Activated B cell treated with CpG ODN at 0.5 μM for 24 hours (primary cell): ENCODE results near the gene PLEKHG4B. TPM values are rescaled to one million over a fixed set of nuclear protein-coding genes. Genes with fewer than 3 reads are reported as not detected.

Source experiments
- ATAC-seq: fragments of 200-7000 bp; cut with Tn5 transposase; one replicate; pipeline ENCODE4 v1.10.0; 2021; ENCODE audit warnings: low read depth, mild to moderate bottlenecking, moderate library complexity
- CTCF ChIA-PET: fragments of 350-600 bp; sonication (Branson Sonifier 250); formaldehyde crosslinking; loops from one replicate; lab custom pipeline; 2021; ENCODE audit warnings: antibody characterized with exemption; lab: Charles Lee
- POLR2A ChIA-PET: fragments of 350-600 bp; sonication (Branson Sonifier 250); formaldehyde crosslinking; loops from one replicate; lab custom pipeline; 2021; ENCODE audit warnings: antibody characterized with exemption; lab: Charles Lee
- DNase-seq: peaks from one replicate; pipeline ENCODE4 v3.0.0; 2022
- H3K27ac Mint-ChIP-seq: one replicate; pipeline ENCODE4 v1.8.0; 2020; ENCODE audit warnings: mixed read lengths
- H3K27me3 Mint-ChIP-seq: one replicate; pipeline ENCODE4 v1.8.0; 2021; ENCODE audit warnings: mixed read lengths
- H3K36me3 Mint-ChIP-seq: one replicate; pipeline ENCODE4 v1.8.0; 2021; ENCODE audit warnings: low read depth, mixed read lengths
- H3K4me1 Mint-ChIP-seq: one replicate; pipeline ENCODE4 v1.8.0; 2021; ENCODE audit warnings: mixed read lengths
- H3K4me3 Mint-ChIP-seq: one replicate; pipeline ENCODE4 v1.8.0; 2020; ENCODE audit warnings: mild to moderate bottlenecking, mixed read lengths
- H3K9me3 Mint-ChIP-seq: one replicate; pipeline ENCODE4 v1.8.0; 2020; ENCODE audit warnings: mixed read lengths
- intact Hi-C: fragments of 100-400 bp; cut with micrococcal nuclease; formaldehyde crosslinking; loops from one replicate; pipeline ENCODE4 v1.15.1; 2024
- total RNA-seq: library from RNA; stranded (reverse); gene quantifications from 2 replicates; pipeline ENCODE4 v1.2.3, GENCODE V29; 2022
- TF ChIP-seq, protein P1 (sequence below): fragments of 200-600 bp; IDR thresholded peaks from one replicate; pipeline ENCODE4 v1.8.0; 2022; ENCODE audit warnings: antibody characterized with exemption, mild to moderate bottlenecking

Gene PLEKHG4B
- total RNA-seq, 1 donor from 2014 or later: not detected

DNA sequence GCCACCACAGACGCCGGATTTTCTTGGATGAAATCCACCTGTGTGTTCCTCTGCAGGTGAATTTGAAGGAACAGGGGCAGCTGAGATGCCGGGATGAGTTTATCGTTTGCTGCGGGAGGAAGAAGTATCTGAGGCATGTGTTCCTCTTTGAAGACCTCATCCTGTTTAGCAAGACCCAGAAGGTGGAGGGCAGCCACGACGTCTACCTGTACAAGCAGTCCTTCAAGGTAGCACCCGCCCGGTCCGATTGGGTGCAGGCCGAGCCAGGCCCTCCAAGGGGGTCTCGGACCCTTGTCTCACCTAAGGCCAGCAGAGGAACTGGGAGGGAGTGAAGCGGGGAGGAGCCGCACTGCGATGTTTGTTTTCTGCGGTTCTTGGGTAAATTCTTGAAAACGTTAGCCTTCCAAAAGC is 80.9 kb downstream of the PLEKHG4B start:
- intact Hi-C loops: no loop called here
- Mint-ChIP-seq H3K27ac (no peak overlapping the region), H3K36me3 (no peaks in the 10 kb centered on the region), H3K4me3 (no peak overlapping the region), H3K4me1 (no peaks in the 10 kb centered on the region), H3K27me3 (peaks cover 4% of the 10 kb centered on the region), H3K9me3 (no peaks in the 10 kb centered on the region)
- CTCF ChIA-PET: no interaction called here
- POLR2A ChIA-PET: no interaction called here
- ATAC-seq: no peak
- no peak for DNase-seq
- TF ChIP-seq, protein P1, sequence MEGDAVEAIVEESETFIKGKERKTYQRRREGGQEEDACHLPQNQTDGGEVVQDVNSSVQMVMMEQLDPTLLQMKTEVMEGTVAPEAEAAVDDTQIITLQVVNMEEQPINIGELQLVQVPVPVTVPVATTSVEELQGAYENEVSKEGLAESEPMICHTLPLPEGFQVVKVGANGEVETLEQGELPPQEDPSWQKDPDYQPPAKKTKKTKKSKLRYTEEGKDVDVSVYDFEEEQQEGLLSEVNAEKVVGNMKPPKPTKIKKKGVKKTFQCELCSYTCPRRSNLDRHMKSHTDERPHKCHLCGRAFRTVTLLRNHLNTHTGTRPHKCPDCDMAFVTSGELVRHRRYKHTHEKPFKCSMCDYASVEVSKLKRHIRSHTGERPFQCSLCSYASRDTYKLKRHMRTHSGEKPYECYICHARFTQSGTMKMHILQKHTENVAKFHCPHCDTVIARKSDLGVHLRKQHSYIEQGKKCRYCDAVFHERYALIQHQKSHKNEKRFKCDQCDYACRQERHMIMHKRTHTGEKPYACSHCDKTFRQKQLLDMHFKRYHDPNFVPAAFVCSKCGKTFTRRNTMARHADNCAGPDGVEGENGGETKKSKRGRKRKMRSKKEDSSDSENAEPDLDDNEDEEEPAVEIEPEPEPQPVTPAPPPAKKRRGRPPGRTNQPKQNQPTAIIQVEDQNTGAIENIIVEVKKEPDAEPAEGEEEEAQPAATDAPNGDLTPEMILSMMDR: no peak

GRCh38 chr5:173392-174290 is 81.7 kb downstream of the PLEKHG4B start:
- no peak for DNase-seq
- TF ChIP-seq, protein P1: no peak
- Mint-ChIP-seq H3K9me3 (no peaks in the 10 kb centered on the region), H3K4me1 (no peaks in the 10 kb centered on the region), H3K27me3 (peaks cover 4% of the 10 kb centered on the region), H3K27ac (no peak overlapping the region), H3K36me3 (no peaks in the 10 kb centered on the region), H3K4me3 (no peak overlapping the region)
- POLR2A ChIA-PET: no interaction called here
- CTCF ChIA-PET: no interaction called here
- intact Hi-C loops: no loop called here
- no peak for ATAC-seq

DNA sequence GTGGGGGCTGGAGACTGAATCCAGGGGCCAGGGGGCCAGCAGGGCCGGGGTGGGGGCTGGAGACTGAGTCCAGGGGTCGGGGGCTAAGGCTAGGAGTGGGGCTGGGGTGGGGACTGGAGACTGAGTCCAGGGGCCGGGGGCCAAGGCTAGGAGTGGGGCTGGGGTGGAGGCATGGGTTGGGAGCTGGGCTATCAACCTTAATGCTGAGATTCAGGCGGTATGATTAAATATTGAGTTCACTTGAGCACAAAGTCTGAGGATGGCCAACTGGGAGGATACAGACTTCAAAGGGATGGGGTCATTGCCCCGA is 82.3 kb downstream of the PLEKHG4B start:
- ATAC-seq (no peak), DNase-seq (no peak)
- TF ChIP-seq, protein P1: no peak
- ChIA-PET POLR2A (no interaction called here), CTCF (no interaction called here)
- no peak overlapping the region for H3K27ac Mint-ChIP-seq
- no peaks in the 10 kb centered on the region for H3K4me1 Mint-ChIP-seq
- no peaks in the 10 kb centered on the region for H3K36me3 Mint-ChIP-seq
- intact Hi-C loops: no loop called here
- peaks cover 4% of the 10 kb centered on the region for H3K27me3 Mint-ChIP-seq
- H3K4me3 Mint-ChIP-seq: no peak overlapping the region
- no peaks in the 10 kb centered on the region for H3K9me3 Mint-ChIP-seq

DNA sequence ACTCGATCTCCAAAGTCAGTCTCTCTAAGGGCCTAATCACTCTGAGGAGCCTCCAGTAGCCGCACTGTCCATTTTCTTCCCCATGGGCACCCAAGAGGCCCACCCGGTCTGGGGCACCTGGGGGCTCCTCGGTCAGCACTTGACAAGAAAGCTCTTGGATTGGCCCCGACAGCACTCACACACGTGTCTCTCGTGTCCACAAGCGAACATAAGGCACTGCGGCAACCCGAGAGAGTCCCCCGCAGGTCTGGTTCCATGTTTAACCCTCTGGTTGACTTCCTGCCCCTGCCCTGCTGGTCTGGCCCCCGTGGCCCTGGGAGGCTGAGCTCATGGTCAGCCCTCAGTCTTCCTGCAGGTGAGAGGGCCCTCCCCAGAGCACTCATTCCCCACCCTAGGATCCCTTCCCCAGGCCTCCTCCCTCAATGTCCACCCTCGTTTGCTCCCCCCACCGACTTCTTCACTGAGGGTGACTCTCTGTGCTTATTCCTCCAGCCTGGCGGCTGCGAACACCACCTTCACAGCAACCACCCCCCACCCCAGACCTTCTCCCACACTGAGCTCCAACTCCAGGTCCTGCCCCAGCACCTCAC is 83.0 kb downstream of the PLEKHG4B start:
- H3K4me1 Mint-ChIP-seq: no peaks in the 10 kb centered on the region
- DNase-seq (no peak), ATAC-seq (no peak)
- no peak overlapping the region for H3K27ac Mint-ChIP-seq
- peaks cover 4% of the 10 kb centered on the region for H3K27me3 Mint-ChIP-seq
- H3K4me3 Mint-ChIP-seq: no peak overlapping the region
- ChIA-PET POLR2A (no interaction called here), CTCF (no interaction called here)
- TF ChIP-seq, protein P1: no peak
- H3K9me3 Mint-ChIP-seq: no peaks in the 10 kb centered on the region
- no peaks in the 10 kb centered on the region for H3K36me3 Mint-ChIP-seq
- intact Hi-C loops: no loop called here

DNA sequence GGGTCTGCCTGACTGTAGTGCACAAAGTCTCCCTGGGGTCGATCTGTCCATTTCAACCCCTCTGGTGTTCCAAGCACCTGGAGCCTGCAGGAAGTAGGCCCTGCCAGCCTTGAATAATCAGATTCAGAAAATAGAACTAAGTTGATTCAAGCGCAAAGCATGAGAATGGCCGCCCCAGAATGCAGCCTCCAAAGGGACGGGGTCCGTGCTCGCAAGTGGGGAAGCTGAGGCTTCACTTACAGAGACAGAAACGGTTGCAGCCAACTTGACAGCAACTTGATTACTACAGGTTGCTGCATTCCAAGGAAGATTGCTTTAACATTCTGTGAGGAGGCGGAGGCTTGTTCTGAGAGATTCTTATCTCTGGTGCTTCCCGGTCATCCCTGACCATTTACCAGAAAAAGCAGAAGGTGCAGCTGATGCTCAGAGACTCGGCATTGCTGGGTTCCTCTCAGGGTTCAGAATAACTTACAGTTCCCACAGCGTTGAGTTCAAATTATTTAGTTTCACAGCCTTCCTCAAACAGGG is 84.4 kb downstream of the PLEKHG4B start:
- POLR2A ChIA-PET: no interaction called here
- no peaks in the 10 kb centered on the region for H3K4me1 Mint-ChIP-seq
- no peak for DNase-seq

More for the DNA sequence above, 84.4 kb downstream of the PLEKHG4B start:
- Mint-ChIP-seq H3K4me3 (no peak overlapping the region), H3K27ac (no peak overlapping the region), H3K9me3 (no peaks in the 10 kb centered on the region), H3K36me3 (no peaks in the 10 kb centered on the region), H3K27me3 (peaks cover 10% of the 10 kb centered on the region)
- intact Hi-C loops: no loop called here
- TF ChIP-seq, protein P1: no peak
- ATAC-seq: no peak
- CTCF ChIA-PET: no interaction called here
